HCT116 (cell line): ENCODE results near the gene PIAS2. TPM values are rescaled to one million over a fixed set of nuclear protein-coding genes. Genes with fewer than 3 reads are reported as not detected.

Source experiments
- ATAC-seq: fragments of 200-7000 bp; cut with Tn5 transposase; 2 replicates; pipeline ENCODE4 v1.9.1; 2020; ENCODE audit warnings: mild to moderate bottlenecking, moderate library complexity
- BruUV-seq: library from RNA; stranded (reverse); fragments of 400-500 nt; replicated peaks from 2 replicates; lab custom pipeline; 2021; lab: Mats Ljungman, UMichigan
- CTCF ChIA-PET: fragments of 300-600 bp; sonication (Branson Sonifier 250); formaldehyde crosslinking; loops from one replicate; lab custom pipeline; 2021; ENCODE audit warnings: antibody characterized with exemption; lab: Charles Lee
- POLR2A ChIA-PET: fragments of 300-600, 350-600 bp; sonication (Branson Sonifier 250); formaldehyde crosslinking; loops from one replicate; lab custom pipeline; 2021; ENCODE audit warnings: antibody characterized with exemption; lab: Charles Lee
- RAD21 ChIA-PET, 2 experiments: fragments of 300-600 bp; sonication (Branson Sonifier 250); formaldehyde crosslinking; loops; one replicate each; lab custom pipeline; 2023; ENCODE audit warnings: low total read pairs in 2 of 2; ENCODE audit not compliant: uncharacterized antibody in 2 of 2, unreplicated experiment in 2 of 2, low non-redundant PET in 1 of 2; lab: Charles Lee
- DNase-seq: peaks from one replicate; pipeline ENCODE4 v3.0.0-alpha.2; 2010; ENCODE audit warnings: low read depth, low spot score
- H2AFZ ChIP-seq: fragments of 200-600 bp; shearing (Covaris generic), sonication (generic); 2 replicates; pipeline ENCODE4 v1.6.1; 2017; ENCODE audit warnings: low read depth, mixed run types, mixed read lengths, antibody characterized with exemption, low read length; ENCODE audit not compliant: poor library complexity, severe bottlenecking
- H3K27ac ChIP-seq: 2 replicates; pipeline ENCODE4 v1.5.1; 2012; ENCODE audit warnings: low read depth, low read length
- H3K27me3 ChIP-seq: fragments of 200-600 bp; sonication (generic); 2 replicates; pipeline ENCODE4 v1.6.1; 2016; ENCODE audit warnings: mixed run types, low read length, mixed read lengths; ENCODE audit not compliant: insufficient read depth
- H3K36me3 ChIP-seq, 2 experiments: fragments of 200-500 bp in 1 of 2; fragments of 200-600 bp in 1 of 2; sonication (Bioruptor generic) in 1 of 2; sonication (generic) in 1 of 2; 2 replicates each; pipeline versions ENCODE4 v1.5.1 to v1.6.1; 2014 to 2016; ENCODE audit warnings: low read length in 2 of 2, inconsistent platforms in 1 of 2, mixed read lengths in 1 of 2, mixed run types in 1 of 2; ENCODE audit not compliant: insufficient read depth in 2 of 2, control insufficient read depth in 1 of 2
- H3K4me1 ChIP-seq, 2 experiments: fragments of 200-600 bp in 1 of 2; sonication (generic) in 1 of 2; 2 replicates each; pipeline versions ENCODE4 v1.5.1 to v1.6.1; 2012 to 2017; ENCODE audit warnings: low read length in 2 of 2, inconsistent platforms in 1 of 2, mild to moderate bottlenecking in 1 of 2, mixed read lengths in 1 of 2, mixed run types in 1 of 2, moderate library complexity in 1 of 2; ENCODE audit not compliant: insufficient read depth in 2 of 2, control insufficient read depth in 1 of 2
- H3K4me2 ChIP-seq: fragments of 200-600 bp; sonication (generic); 2 replicates; pipeline ENCODE4 v1.6.1; 2017; ENCODE audit warnings: mixed run types, low read length, mixed read lengths
- H3K4me3 ChIP-seq, 2 experiments: fragments of 200-600 bp in 1 of 2; sonication (generic) in 1 of 2; replicated peaks in 1 of 2; 2 replicates each; pipeline ENCODE4 v1.5.1; 2011 to 2016; ENCODE audit warnings: low read length in 2 of 2, control low read depth in 1 of 2, low read depth in 1 of 2, mild to moderate bottlenecking in 1 of 2, mixed read lengths in 1 of 2, mixed run types in 1 of 2
- H3K79me2 ChIP-seq: fragments of 200-600 bp; sonication (generic); 2 replicates; pipeline ENCODE4 v1.6.1; 2017; ENCODE audit warnings: mild to moderate bottlenecking, mixed run types, low read length, moderate library complexity, mixed read lengths; ENCODE audit not compliant: insufficient read depth
- H3K9ac ChIP-seq: fragments of 200-600 bp; sonication (generic); 2 replicates; pipeline ENCODE4 v1.6.1; 2016; ENCODE audit warnings: low read length, mixed read lengths
- H3K9me2 ChIP-seq: fragments of 200-600 bp; sonication (generic), shearing (Covaris generic); 2 replicates; pipeline ENCODE4 v1.6.1; 2017; ENCODE audit warnings: mixed run types, mild to moderate bottlenecking, moderate library complexity; ENCODE audit not compliant: insufficient read depth
- H3K9me3 ChIP-seq, 2 experiments: fragments of 200-500 bp in 1 of 2; fragments of 200-600 bp in 1 of 2; sonication (Bioruptor generic) in 1 of 2; sonication (generic) in 1 of 2; 2 replicates each; pipeline ENCODE4 v1.6.1; 2014 to 2017; ENCODE audit warnings: low read length in 2 of 2, mixed read lengths in 2 of 2, inconsistent platforms in 1 of 2, low read depth in 1 of 2, mild to moderate bottlenecking in 1 of 2, mixed run types in 1 of 2, moderate library complexity in 1 of 2; ENCODE audit not compliant: control insufficient read depth in 1 of 2, insufficient read depth in 1 of 2
- H4K20me1 ChIP-seq: fragments of 200-600 bp; sonication (generic), shearing (Covaris generic); 2 replicates; pipeline ENCODE4 v1.6.1; 2017; ENCODE audit warnings: mixed run types, mild to moderate bottlenecking, moderate library complexity; ENCODE audit not compliant: insufficient read depth
- CBX3 ChIP-seq: IDR thresholded peaks from 2 replicates; pipeline ENCODE4 v1.6.1; 2012; ENCODE audit warnings: low read depth
- EGR1 ChIP-seq: IDR thresholded peaks from 2 replicates; pipeline ENCODE4 v1.6.1; 2012; ENCODE audit warnings: low read depth
- EZH2 ChIP-seq: fragments of 200-600 bp; sonication (generic); IDR thresholded peaks from 2 replicates; pipeline ENCODE4 v1.6.1; 2017; ENCODE audit warnings: antibody characterized with exemption, mixed run types
- POLR2AphosphoS5 ChIP-seq: IDR thresholded peaks from 2 replicates; pipeline ENCODE4 v1.6.1; 2011; ENCODE audit warnings: mild to moderate bottlenecking, low read depth, low read length, moderate library complexity
- RAD21 ChIP-seq: IDR thresholded peaks from 2 replicates; pipeline ENCODE4 v1.6.1; 2012; ENCODE audit warnings: low read depth, mild to moderate bottlenecking
- SP1 ChIP-seq: IDR thresholded peaks from 2 replicates; pipeline ENCODE4 v1.6.1; 2012; ENCODE audit warnings: low read depth
- SRF ChIP-seq: IDR thresholded peaks from 2 replicates; pipeline ENCODE4 v1.6.1; 2012; ENCODE audit warnings: low read depth
- TCF7L2 ChIP-seq: IDR thresholded peaks from 2 replicates; pipeline ENCODE4 v1.7.0; 2011; ENCODE audit warnings: borderline replicate concordance, inconsistent platforms; ENCODE audit not compliant: insufficient read depth, insufficient read length; ENCODE audit errors: extremely low read depth
- intact Hi-C: fragments of 100-400 bp; cut with micrococcal nuclease; formaldehyde crosslinking; loops from 2 replicates; pipeline ENCODE4 v1.10.0; 2022
- total RNA-seq: library from RNA; stranded (reverse); gene quantifications from one replicate; pipeline ENCODE4 v1.2.1, GENCODE V29; 2021; ENCODE audit not compliant: unreplicated experiment
- TF ChIP-seq, protein P1 (sequence below): IDR thresholded peaks from 2 replicates; pipeline ENCODE4 v1.6.1; 2012
- TF ChIP-seq, protein P2 (sequence below): IDR thresholded peaks from 2 replicates; pipeline ENCODE4 v1.6.1; 2012; ENCODE audit warnings: low read depth

PIAS2 gene
- total RNA-seq, 1 experiment from 2014 or later: 31.7 TPM

DNA sequence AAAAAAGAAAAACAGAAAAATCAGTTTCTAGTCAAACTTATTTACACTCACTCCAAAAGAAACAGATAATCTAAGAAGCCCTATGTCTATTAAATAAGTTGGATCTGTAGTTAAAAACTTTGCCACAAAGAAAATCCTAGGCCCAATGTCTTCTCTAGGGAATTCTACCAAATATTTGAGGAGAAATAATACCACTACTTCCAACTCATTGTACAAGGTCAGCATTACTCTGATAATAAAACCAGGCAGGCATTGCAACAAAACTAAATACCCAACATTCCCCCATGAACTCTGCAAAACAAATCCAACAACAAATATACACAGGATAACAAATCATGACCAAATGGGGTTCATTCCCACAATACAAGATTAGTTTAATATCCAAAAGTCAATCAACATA, 86.7 kb downstream of the PIAS2 start:
- intact Hi-C loops: no loop called here
- no TSS peak for BruUV-seq
- H3K27ac ChIP-seq: no peak overlapping the region
- H2AFZ ChIP-seq: no peak overlapping the region
- no peak for ATAC-seq
- no peaks in the 10 kb centered on the region for H3K9me3 ChIP-seq
- H3K79me2 ChIP-seq: no peaks in the 10 kb centered on the region
- TF ChIP-seq, protein P1, sequence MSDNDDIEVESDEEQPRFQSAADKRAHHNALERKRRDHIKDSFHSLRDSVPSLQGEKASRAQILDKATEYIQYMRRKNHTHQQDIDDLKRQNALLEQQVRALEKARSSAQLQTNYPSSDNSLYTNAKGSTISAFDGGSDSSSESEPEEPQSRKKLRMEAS: no peak
- no peak for TF ChIP-seq SP1
- TF ChIP-seq POLR2AphosphoS5: no peak
- no peak for TF ChIP-seq TCF7L2
- TF ChIP-seq EGR1: no peak
- H3K9ac ChIP-seq: no peak overlapping the region
- no peak overlapping the region for H3K4me3 ChIP-seq
- ChIA-PET POLR2A (no interaction called here), RAD21 (no interaction called here), CTCF (no interaction called here)
- H4K20me1 ChIP-seq: no peaks in the 10 kb centered on the region
- H3K4me1 ChIP-seq: no peaks in the 10 kb centered on the region
- DNase-seq: no peak
- no peak overlapping the region for H3K4me2 ChIP-seq
- no peaks in the 10 kb centered on the region for H3K27me3 ChIP-seq
- H3K9me2 ChIP-seq: no peaks in the 10 kb centered on the region
- H3K36me3 ChIP-seq: peaks cover 7 to 9% of the 10 kb centered on the region in 2 experiments; a peak in 2 of 4 replicates

DNA sequence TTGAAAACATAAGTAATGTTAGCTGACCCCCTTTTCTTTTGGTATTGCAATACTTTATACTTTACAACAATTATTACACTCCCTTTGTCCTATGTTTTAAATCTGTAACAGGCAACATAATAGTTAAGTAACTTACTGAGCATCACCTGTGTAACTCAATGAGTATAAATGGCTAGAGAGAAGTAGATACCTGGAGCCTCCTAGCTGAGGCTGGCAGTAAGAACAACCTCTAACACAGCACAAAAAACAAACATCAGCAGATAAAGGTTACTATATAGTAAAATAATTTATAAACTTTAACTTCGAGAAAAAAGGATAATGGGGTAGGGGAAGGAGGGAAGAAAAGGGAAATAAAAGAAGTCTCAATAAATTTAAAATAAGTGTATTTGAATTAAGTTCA, 87.4 kb downstream of the PIAS2 start:
- Histone ChIP-seq H3K36me3 (peaks cover 7 to 9% of the 10 kb centered on the region in 2 experiments; a peak in 2 of 4 replicates), H3K4me3 (no peak overlapping the region), H3K27me3 (no peaks in the 10 kb centered on the region), H4K20me1 (no peaks in the 10 kb centered on the region), H3K4me1 (no peaks in the 10 kb centered on the region), H3K9me3 (no peaks in the 10 kb centered on the region), H2AFZ (no peak overlapping the region), H3K4me2 (no peak overlapping the region), H3K9me2 (no peaks in the 10 kb centered on the region), H3K79me2 (no peaks in the 10 kb centered on the region), H3K9ac (no peak overlapping the region), H3K27ac (no peak overlapping the region)
- intact Hi-C loops: no loop called here
- POLR2A ChIA-PET: no interaction called here
- DNase-seq: no peak
- no TSS peak for BruUV-seq
- ATAC-seq: no peak
- CTCF ChIA-PET: no interaction called here
- TF ChIP-seq RAD21 (no peak), CBX3 (no peak), SRF (no peak), EZH2 (no peak)
- TF ChIP-seq, protein P2, sequence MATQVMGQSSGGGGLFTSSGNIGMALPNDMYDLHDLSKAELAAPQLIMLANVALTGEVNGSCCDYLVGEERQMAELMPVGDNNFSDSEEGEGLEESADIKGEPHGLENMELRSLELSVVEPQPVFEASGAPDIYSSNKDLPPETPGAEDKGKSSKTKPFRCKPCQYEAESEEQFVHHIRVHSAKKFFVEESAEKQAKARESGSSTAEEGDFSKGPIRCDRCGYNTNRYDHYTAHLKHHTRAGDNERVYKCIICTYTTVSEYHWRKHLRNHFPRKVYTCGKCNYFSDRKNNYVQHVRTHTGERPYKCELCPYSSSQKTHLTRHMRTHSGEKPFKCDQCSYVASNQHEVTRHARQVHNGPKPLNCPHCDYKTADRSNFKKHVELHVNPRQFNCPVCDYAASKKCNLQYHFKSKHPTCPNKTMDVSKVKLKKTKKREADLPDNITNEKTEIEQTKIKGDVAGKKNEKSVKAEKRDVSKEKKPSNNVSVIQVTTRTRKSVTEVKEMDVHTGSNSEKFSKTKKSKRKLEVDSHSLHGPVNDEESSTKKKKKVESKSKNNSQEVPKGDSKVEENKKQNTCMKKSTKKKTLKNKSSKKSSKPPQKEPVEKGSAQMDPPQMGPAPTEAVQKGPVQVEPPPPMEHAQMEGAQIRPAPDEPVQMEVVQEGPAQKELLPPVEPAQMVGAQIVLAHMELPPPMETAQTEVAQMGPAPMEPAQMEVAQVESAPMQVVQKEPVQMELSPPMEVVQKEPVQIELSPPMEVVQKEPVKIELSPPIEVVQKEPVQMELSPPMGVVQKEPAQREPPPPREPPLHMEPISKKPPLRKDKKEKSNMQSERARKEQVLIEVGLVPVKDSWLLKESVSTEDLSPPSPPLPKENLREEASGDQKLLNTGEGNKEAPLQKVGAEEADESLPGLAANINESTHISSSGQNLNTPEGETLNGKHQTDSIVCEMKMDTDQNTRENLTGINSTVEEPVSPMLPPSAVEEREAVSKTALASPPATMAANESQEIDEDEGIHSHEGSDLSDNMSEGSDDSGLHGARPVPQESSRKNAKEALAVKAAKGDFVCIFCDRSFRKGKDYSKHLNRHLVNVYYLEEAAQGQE: no peak
- RAD21 ChIA-PET: no interaction called here
